ENCODE measurements around the gene ZNF800. TPM values are rescaled to one million over a fixed set of nuclear protein-coding genes. Genes with fewer than 3 reads are reported as not detected.

The ZNF800 gene
- total RNA-seq, 1 experiment from 2014 or later: 32.4 TPM

DNA sequence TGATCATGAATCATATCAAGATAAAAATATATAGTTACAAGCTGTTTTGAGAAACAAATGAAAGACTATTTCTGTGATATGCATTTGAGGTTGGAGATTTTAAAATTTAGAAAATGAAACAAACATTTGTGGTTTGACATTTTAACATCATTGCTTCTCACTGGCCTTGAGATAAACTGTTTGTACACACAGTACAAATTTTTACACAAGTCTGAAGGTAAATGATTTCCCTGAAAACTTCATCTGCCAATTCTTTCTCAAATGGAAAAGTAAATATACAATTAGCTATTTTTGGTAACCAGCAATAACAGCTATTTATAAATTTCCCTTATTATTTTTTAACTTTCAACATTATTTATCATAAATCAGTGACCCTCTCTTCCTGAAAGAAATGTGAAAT, 38.6 kb downstream of the ZNF800 start:
- no peaks in the 10 kb centered on the region for H3K9me2 ChIP-seq (ENCODE audit: insufficient read depth)
- no peaks in the 10 kb centered on the region for H3K4me1 ChIP-seq (replicated peaks; ENCODE audit: insufficient read depth)
- intact Hi-C loops (cut with micrococcal nuclease; ENCODE audit: unreplicated experiment): no loop called here
- H3K27ac ChIP-seq: no peak overlapping the region
- 0 out of 2 replicates have a peak, but pooled peaks cover 4% of the 10 kb centered on the region for H3K36me3 ChIP-seq (ENCODE audit: low read depth)
- H3F3A ChIP-seq (ENCODE audit: insufficient read depth, low read depth): peaks cover 6% of the 10 kb centered on the region; the same call in 1 of the 2 replicates
- H3K4me3 ChIP-seq: no peak overlapping the region
- DNase-seq: no peak
- no peak overlapping the region for H2AFZ ChIP-seq
- ChIA-PET POLR2A (ENCODE audit: unreplicated experiment) (interaction anchor here (0.6 kb wide), 1 partner anchor 395 kb away, joined by 4 read pairs; no protein-coding TSS in a partner anchor), CTCF (no interaction called here)
- BruUV-seq (replicated peaks): no TSS peak
- no peak for TF ChIP-seq EZH2 (IDR thresholded peaks at IDR 0.05; ENCODE audit: low read depth)
- TF ChIP-seq, protein P1, sequence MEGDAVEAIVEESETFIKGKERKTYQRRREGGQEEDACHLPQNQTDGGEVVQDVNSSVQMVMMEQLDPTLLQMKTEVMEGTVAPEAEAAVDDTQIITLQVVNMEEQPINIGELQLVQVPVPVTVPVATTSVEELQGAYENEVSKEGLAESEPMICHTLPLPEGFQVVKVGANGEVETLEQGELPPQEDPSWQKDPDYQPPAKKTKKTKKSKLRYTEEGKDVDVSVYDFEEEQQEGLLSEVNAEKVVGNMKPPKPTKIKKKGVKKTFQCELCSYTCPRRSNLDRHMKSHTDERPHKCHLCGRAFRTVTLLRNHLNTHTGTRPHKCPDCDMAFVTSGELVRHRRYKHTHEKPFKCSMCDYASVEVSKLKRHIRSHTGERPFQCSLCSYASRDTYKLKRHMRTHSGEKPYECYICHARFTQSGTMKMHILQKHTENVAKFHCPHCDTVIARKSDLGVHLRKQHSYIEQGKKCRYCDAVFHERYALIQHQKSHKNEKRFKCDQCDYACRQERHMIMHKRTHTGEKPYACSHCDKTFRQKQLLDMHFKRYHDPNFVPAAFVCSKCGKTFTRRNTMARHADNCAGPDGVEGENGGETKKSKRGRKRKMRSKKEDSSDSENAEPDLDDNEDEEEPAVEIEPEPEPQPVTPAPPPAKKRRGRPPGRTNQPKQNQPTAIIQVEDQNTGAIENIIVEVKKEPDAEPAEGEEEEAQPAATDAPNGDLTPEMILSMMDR (conservative IDR thresholded peaks at IDR 0.05): no peak
- H3K9me3 ChIP-seq (ENCODE audit: insufficient read depth, low read depth): no peaks in the 10 kb centered on the region
- H3K79me2 ChIP-seq (ENCODE audit: low read depth): no peaks in the 10 kb centered on the region
- no peak overlapping the region for H3K4me2 ChIP-seq
- H4K20me1 ChIP-seq (ENCODE audit: insufficient read depth): peaks cover 3% of the 10 kb centered on the region
- no peaks in the 10 kb centered on the region for H3K27me3 ChIP-seq (ENCODE audit: insufficient read depth, low read depth)

DNA sequence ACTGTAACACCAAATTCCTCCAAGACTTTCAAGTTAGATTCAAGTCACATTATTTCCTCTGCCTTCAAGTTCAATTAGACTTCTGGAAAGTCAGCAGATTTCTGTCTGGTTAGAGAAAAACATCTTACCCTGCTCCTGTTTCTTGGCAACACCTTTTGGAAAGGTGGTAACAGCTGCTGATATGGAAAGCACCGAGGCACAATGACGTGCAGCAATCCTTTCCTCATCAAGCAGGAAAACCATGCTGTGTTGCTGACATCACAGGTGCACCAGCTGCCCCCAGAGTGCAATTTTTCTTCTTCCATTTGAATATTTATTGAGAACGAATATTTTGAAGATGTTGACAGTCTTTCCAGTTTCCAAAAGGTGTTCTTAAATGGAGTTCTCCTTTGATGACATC, 41.9 kb downstream of the ZNF800 start:
- H3F3A ChIP-seq (ENCODE audit: insufficient read depth, low read depth): peaks cover 6% of the 10 kb centered on the region; the same call in 1 of the 2 replicates
- no peak overlapping the region for H2AFZ ChIP-seq
- no peak overlapping the region for H3K4me2 ChIP-seq
- H3K27me3 ChIP-seq (ENCODE audit: insufficient read depth, low read depth): no peaks in the 10 kb centered on the region
- no peaks in the 10 kb centered on the region for H3K4me1 ChIP-seq (replicated peaks; ENCODE audit: insufficient read depth)
- no peaks in the 10 kb centered on the region for H3K9me3 ChIP-seq (ENCODE audit: insufficient read depth, low read depth)
- H3K36me3 ChIP-seq (ENCODE audit: low read depth): no peaks in the 10 kb centered on the region
- no peak overlapping the region for H3K4me3 ChIP-seq
- no peaks in the 10 kb centered on the region for H4K20me1 ChIP-seq (ENCODE audit: insufficient read depth)
- ChIA-PET CTCF (no interaction called here), POLR2A (ENCODE audit: unreplicated experiment) (no interaction called here)
- TF ChIP-seq EZH2 (IDR thresholded peaks at IDR 0.05; ENCODE audit: low read depth): no peak
- TF ChIP-seq, protein P1 (conservative IDR thresholded peaks at IDR 0.05): no peak
- no peak for DNase-seq
- H3K9me2 ChIP-seq (ENCODE audit: insufficient read depth): no peaks in the 10 kb centered on the region
- H3K79me2 ChIP-seq (ENCODE audit: low read depth): no peaks in the 10 kb centered on the region
- no TSS peak for BruUV-seq (replicated peaks)
- intact Hi-C loops (cut with micrococcal nuclease; ENCODE audit: unreplicated experiment): no loop called here
- H3K27ac ChIP-seq: no peak overlapping the region

DNA sequence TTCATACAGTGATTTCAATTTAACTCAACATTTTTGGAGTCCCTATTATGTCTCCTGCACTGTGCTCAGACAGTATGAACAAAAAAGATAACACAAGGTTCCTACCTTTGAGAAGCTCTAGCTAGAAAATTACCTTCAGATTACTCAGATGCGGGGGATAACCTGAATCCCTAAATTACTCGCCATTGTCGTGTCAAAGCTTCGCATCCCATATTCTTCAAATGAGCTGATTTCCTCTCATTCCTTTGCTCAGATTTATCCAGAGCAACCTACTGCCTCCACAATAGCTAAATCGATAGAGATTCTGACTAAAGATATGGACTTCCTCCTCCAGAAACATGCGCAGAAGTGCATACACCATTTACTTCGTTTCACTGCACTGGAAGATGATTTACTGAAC, 42.6 kb downstream of the ZNF800 start:
- intact Hi-C loops (cut with micrococcal nuclease; ENCODE audit: unreplicated experiment): no loop called here
- no TSS peak for BruUV-seq (replicated peaks)

More for the DNA sequence above, 42.6 kb downstream of the ZNF800 start:
- H3K27me3 ChIP-seq (ENCODE audit: insufficient read depth, low read depth): no peaks in the 10 kb centered on the region
- H3K4me2 ChIP-seq: no peak overlapping the region
- ChIA-PET CTCF (interaction anchor here (0.7 kb wide), 1 partner anchor 42 kb away, joined by 3 read pairs; the partner anchor contains the start of gene ZNF800), POLR2A (ENCODE audit: unreplicated experiment) (no interaction called here)
- H3F3A ChIP-seq (ENCODE audit: insufficient read depth, low read depth): peaks cover 6% of the 10 kb centered on the region; the same call in 1 of the 2 replicates
- H3K27ac ChIP-seq: no peak overlapping the region
- no peaks in the 10 kb centered on the region for H3K9me2 ChIP-seq (ENCODE audit: insufficient read depth)
- H2AFZ ChIP-seq: no peak overlapping the region
- no peak for TF ChIP-seq EZH2 (IDR thresholded peaks at IDR 0.05; ENCODE audit: low read depth)
- TF ChIP-seq, protein P1 (conservative IDR thresholded peaks at IDR 0.05): no peak
- H3K79me2 ChIP-seq (ENCODE audit: low read depth): no peaks in the 10 kb centered on the region
- no peaks in the 10 kb centered on the region for H3K4me1 ChIP-seq (replicated peaks; ENCODE audit: insufficient read depth)
- H3K9me3 ChIP-seq (ENCODE audit: insufficient read depth, low read depth): no peaks in the 10 kb centered on the region
- H3K4me3 ChIP-seq: no peak overlapping the region
- no peak for DNase-seq
- H3K36me3 ChIP-seq (ENCODE audit: low read depth): no peaks in the 10 kb centered on the region
- no peaks in the 10 kb centered on the region for H4K20me1 ChIP-seq (ENCODE audit: insufficient read depth)

All from PC-9 (cell line).